ENCODE measurements around the gene TWF2. TPM values are rescaled to one million over a fixed set of nuclear protein-coding genes. Genes with fewer than 3 reads are reported as not detected.
A peak's percentile ranks its signal among the peaks of the same experiment; 100 is the strongest.

The TWF2 gene
- total and polyA plus RNA-seq, 2 of the 13 experiments (the other 11 are each of a cell fraction or from before 2014, with no cell fraction given): 45.5 to 108 TPM

DNA sequence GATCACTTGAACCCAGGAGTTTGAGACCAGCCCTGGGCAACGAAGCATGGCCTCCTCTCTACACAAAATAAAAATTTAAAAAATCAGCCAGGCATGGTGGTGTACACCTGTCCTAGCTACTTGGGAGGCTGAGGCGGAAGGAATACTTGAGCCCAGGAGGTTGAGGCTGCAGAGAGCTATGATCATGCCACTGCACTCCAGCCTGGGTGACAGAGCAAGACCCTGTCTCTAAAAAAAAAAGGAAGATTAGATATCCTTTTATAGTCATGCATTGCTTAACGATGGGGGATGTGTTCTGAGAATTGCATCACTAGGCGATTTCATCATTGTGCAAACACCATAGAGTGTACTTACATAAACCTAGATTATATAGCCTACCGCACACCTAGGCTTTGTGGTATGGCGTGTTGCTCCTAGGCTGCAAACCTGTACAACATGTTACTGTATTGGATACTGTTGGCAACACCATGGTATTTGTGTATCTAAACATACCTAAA, 28.4 kb downstream of the TWF2 start (continued):
- TF ChIP-seq HMGXB3 (CRISPR knock-in tag; IDR thresholded peaks at IDR 0.05; ENCODE audit: borderline replicate concordance): 0 out of 2 replicates have a peak, but pooled peaks have one; percentile 80
- no peak for TF ChIP-seq PTBP1 (IDR thresholded peaks at IDR 0.05; ENCODE audit: low read depth, low read length, poor library complexity, severe bottlenecking)
- TF ChIP-seq AKNA (CRISPR knock-in tag; IDR thresholded peaks at IDR 0.05; ENCODE audit: borderline replicate concordance): no peak
- no peak for TF ChIP-seq BRD4 (CRISPR knock-in tag; IDR thresholded peaks at IDR 0.05)
- no peak for TF ChIP-seq AGO1 (IDR thresholded peaks at IDR 0.05; ENCODE audit: low read depth, low read length, poor library complexity, severe bottlenecking)
- TF ChIP-seq, protein P1, sequence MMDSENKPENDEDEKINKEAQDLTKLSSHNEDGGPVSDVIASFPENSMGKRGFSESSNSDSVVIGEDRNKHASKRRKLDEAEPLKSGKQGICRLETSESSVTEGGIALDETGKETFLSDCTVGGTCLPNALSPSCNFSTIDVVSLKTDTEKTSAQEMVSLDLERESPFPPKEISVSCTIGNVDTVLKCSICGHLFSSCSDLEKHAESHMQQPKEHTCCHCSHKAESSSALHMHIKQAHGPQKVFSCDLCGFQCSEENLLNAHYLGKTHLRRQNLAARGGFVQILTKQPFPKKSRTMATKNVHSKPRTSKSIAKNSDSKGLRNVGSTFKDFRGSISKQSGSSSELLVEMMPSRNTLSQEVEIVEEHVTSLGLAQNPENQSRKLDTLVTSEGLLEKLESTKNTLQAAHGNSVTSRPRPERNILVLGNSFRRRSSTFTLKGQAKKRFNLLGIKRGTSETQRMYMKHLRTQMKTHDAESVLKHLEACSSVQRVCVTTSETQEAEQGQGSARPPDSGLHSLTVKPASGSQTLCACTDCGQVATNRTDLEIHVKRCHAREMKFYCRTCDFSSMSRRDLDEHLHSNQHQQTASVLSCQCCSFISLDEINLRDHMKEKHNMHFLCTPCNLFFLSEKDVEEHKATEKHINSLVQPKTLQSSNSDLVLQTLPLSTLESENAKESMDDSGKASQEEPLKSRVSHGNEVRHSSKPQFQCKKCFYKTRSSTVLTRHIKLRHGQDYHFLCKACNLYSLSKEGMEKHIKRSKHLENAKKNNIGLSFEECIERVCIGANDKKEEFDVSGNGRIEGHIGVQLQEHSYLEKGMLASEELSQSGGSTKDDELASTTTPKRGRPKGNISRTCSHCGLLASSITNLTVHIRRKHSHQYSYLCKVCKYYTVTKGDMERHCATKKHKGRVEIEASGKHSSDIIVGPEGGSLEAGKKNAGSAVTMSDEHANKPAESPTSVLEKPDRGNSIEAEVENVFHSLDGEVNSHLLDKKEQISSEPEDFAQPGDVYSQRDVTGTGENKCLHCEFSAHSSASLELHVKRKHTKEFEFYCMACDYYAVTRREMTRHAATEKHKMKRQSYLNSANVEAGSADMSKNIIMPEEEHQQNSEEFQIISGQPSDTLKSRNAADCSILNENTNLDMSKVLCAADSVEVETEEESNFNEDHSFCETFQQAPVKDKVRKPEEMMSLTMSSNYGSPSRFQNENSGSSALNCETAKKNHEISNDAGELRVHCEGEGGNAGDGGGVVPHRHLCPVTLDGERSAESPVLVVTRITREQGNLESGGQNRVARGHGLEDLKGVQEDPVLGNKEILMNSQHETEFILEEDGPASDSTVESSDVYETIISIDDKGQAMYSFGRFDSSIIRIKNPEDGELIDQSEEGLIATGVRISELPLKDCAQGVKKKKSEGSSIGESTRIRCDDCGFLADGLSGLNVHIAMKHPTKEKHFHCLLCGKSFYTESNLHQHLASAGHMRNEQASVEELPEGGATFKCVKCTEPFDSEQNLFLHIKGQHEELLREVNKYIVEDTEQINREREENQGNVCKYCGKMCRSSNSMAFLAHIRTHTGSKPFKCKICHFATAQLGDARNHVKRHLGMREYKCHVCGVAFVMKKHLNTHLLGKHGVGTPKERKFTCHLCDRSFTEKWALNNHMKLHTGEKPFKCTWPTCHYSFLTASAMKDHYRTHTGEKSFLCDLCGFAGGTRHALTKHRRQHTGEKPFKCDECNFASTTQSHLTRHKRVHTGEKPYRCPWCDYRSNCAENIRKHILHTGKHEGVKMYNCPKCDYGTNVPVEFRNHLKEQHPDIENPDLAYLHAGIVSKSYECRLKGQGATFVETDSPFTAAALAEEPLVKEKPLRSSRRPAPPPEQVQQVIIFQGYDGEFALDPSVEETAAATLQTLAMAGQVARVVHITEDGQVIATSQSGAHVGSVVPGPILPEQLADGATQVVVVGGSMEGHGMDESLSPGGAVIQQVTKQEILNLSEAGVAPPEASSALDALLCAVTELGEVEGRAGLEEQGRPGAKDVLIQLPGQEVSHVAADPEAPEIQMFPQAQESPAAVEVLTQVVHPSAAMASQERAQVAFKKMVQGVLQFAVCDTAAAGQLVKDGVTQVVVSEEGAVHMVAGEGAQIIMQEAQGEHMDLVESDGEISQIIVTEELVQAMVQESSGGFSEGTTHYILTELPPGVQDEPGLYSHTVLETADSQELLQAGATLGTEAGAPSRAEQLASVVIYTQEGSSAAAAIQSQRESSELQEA (CRISPR knock-in tag; IDR thresholded peaks at IDR 0.05; ENCODE audit: not compliant biosample characterization): no peak
- no peak; the same call in 1 of the 2 replicates for TF ChIP-seq CHD4 (IDR thresholded peaks at IDR 0.05; ENCODE audit: borderline replicate concordance, low read length)
- TF ChIP-seq RFX3 (CRISPR knock-in tag; IDR thresholded peaks at IDR 0.05): no peak
